Testis (tissue), 2 donors: ENCODE measurements around the gene YBEY.

Experiments
- CTCF ChIP-seq, 3 experiments: fragments of 450-650 bp in 2 of 3; fragments of 200-600 bp in 1 of 3; sonication (generic) in 1 of 3; IDR thresholded peaks; one replicate each; pipeline ENCODE4 v1.5.1; 2016 to 2019; ENCODE audit warnings: antibody characterized with exemption in 3 of 3, mild to moderate bottlenecking in 2 of 3, moderate library complexity in 1 of 3
- POLR2A ChIP-seq: fragments of 450-650 bp; IDR thresholded peaks from one replicate; pipeline ENCODE4 v1.6.1; 2017; ENCODE audit warnings: antibody characterized with exemption, mild to moderate bottlenecking, moderate library complexity

- no peak for TF ChIP-seq CTCF (IDR thresholded peaks at IDR 0.05)
- TF ChIP-seq POLR2A, result no peak
These were observed 28.4 kb downstream of the YBEY start for GRCh38 chr21:46314441-46315020.
